Adipocyte (in vitro differentiated cells): ENCODE measurements around the gene AP2A1.

ENCODE experiments used
- DNase-seq: peaks from one replicate; pipeline ENCODE4 v3.0.0-alpha.2; 2015; ENCODE audit warnings: low read depth
- H3K27me3 ChIP-seq: replicated peaks from 2 replicates; pipeline ENCODE4 v1.7.0; 2013; ENCODE audit warnings: mild to moderate bottlenecking, low read length, moderate library complexity; ENCODE audit not compliant: control insufficient read depth, insufficient read depth
- H3K36me3 ChIP-seq: 2 replicates; pipeline ENCODE4 v1.7.0; 2013; ENCODE audit warnings: low read length, mild to moderate bottlenecking, moderate library complexity; ENCODE audit not compliant: control insufficient read depth, insufficient read depth, severe bottlenecking
- H3K4me1 ChIP-seq: 2 replicates; pipeline ENCODE4 v1.7.0; 2013; ENCODE audit warnings: mild to moderate bottlenecking, low read length, moderate library complexity; ENCODE audit not compliant: control insufficient read depth, insufficient read depth
- H3K4me3 ChIP-seq: 2 replicates; pipeline ENCODE4 v1.7.0; 2013; ENCODE audit warnings: mild to moderate bottlenecking, low read length, moderate library complexity
- H3K9ac ChIP-seq: 2 replicates; pipeline ENCODE4 v1.7.0; 2013; ENCODE audit warnings: mild to moderate bottlenecking, low read length, moderate library complexity
- H3K9me3 ChIP-seq: 2 replicates; pipeline ENCODE4 v1.7.0; 2013; ENCODE audit warnings: mild to moderate bottlenecking, low read length, moderate library complexity; ENCODE audit not compliant: control insufficient read depth

The AP2A1 gene

DNA sequence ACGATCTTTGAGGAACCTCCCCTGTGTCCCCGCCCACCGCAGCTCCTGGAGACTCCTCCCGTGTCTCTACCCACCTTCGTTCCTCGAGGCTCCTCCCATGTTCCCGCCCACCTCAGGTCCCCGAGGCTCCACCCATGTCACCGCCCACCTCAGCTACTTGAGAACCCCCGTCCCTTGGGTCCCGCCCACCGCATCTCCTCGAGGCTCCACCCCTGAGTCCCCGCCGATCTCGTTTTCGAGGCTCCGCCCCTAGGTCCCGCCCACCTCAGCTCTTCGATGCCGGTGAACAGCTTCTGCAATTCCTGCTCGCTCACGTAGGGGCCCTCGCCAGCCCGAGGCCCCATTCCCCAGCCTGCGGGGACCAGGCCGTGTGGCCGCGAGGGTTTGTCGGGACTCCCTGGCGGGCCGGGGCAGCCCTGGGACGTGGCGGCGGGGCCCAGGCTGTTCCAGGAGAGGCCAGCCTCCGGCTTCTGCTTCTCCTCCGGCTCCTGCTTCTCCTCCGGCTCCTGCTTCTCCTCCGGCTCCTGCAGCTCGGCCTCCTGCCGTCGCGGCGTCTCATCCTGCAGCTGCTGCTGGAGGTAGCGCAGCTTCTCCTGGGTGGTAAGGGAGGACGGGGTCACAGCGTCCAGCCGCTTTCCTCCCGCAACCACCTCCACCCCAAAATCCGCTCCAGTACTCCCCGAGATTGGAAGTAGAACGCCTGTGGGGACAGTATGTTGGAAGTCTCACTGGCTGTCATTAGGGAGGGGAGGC is 20.4 kb upstream of the AP2A1 start:
- peak; percentile 14 for DNase-seq
- no peaks in the 10 kb centered on the region for H3K36me3 ChIP-seq
- H3K9ac ChIP-seq: no peak overlapping the region
- peaks cover 8% of the 10 kb centered on the region for H3K4me1 ChIP-seq
- no peak overlapping the region for H3K4me3 ChIP-seq
- H3K27me3 ChIP-seq: no peaks in the 10 kb centered on the region
- H3K9me3 ChIP-seq: no peaks in the 10 kb centered on the region

DNA sequence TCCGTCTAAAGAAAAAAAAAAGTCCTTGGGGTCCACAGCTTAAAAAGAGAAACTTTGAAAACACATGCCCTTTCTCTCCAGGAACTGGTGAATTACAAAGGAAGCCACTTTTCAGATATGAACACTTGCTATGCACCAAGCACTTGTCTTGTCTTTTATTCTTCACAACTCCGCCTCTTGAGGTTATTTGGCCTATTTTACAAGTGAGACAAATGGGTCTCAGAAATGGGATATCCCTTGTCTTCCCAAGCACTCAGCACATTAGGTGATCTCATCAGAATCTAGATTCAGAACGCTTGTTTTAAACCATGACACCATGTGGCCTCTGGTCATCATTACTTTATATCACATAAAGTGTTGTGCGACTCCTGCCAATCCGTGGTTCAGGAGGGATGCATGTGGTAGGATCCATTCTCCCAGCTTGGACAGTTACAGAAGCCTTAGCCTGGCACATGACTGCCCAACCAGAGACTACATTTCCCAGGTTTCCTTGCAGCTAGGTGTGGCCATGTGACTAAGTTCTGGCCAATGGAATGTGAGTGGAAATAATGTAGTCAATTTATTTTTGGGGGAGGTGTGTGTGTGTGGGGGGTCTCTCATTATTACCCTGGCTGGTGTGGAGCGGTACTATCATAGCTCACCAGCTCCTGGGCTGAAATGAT is 17.6 kb upstream of the AP2A1 start:
- Histone ChIP-seq H3K9ac (no peak overlapping the region), H3K9me3 (no peaks in the 10 kb centered on the region), H3K36me3 (no peaks in the 10 kb centered on the region), H3K27me3 (no peaks in the 10 kb centered on the region), H3K4me3 (no peak overlapping the region), H3K4me1 (peaks cover 11% of the 10 kb centered on the region)
- DNase-seq: peak; percentile 29

DNA sequence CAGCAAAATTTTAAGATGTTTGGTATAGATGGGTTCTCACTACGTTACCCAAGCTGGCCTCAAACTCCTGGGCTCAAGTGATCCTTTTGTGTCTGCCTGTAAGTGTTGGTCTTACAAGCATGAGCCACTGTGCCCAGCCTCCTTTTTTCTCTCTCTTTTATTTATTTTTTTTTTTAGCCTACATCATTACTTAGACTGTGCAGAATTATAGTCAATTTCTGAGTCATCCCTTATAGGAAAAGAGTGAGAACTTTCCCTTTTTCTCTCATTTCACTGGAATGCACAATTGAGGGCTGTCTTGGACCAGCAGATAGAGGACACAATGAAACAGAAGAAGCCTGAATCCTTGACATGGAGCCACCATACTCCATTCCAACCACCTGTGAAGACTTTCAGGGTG is 17.0 kb upstream of the AP2A1 start:
- no peak overlapping the region for H3K4me3 ChIP-seq
- no peaks in the 10 kb centered on the region for H3K9me3 ChIP-seq
- H3K9ac ChIP-seq: no peak overlapping the region
- no peaks in the 10 kb centered on the region for H3K27me3 ChIP-seq
- H3K4me1 ChIP-seq: peaks cover 11% of the 10 kb centered on the region
- no peak for DNase-seq
- H3K36me3 ChIP-seq: no peaks in the 10 kb centered on the region

DNA sequence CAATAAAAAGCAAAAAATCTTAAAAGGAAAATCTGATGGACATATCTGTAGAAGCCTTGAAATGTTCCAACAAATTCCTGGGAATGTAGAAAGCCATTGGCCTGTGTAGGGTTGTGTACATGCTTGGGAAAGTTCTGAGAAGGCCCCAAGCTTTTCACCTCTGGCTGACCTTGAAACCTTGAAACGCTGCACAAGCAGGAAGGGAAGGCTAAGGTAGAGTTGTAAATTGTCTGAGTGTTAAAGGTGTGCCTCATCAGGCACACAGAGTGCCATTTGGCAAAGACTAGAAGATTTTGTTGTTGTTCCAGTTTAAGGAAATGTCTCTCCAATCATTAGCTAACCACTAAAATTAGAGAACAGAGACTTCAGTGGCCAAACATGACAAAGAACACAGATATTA is 14.1 kb upstream of the AP2A1 start:
- Histone ChIP-seq H3K4me1 (peaks cover 24% of the 10 kb centered on the region), H3K9me3 (peaks cover 7% of the 10 kb centered on the region), H3K36me3 (no peaks in the 10 kb centered on the region), H3K9ac (no peak overlapping the region), H3K27me3 (no peaks in the 10 kb centered on the region), H3K4me3 (no peak overlapping the region)
- no peak for DNase-seq

DNA sequence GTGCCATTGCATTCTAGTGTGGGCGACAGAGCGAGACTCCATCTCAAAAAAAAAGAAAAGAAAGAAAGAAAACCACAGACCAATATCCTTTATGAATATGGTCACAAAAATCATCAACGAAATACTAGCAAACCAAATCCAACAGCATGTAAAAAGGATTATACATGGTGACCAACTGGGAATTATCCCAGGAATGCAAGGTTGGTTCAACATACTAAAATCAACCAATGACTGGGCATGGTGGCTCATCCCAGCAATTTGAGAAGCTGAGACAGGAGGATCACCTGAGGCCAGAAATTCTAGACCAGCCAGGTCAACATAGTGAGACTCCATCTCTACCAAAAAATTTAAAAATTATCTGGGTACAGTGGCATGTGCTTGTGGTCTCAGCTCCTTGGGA is 10.8 kb upstream of the AP2A1 start:
- no peak for DNase-seq
- no peak overlapping the region for H3K4me3 ChIP-seq
- peaks cover 7% of the 10 kb centered on the region for H3K9me3 ChIP-seq
- no peaks in the 10 kb centered on the region for H3K27me3 ChIP-seq
- peaks cover 29% of the 10 kb centered on the region for H3K4me1 ChIP-seq
- peak overlapping the region; percentile 20 for H3K9ac ChIP-seq
- H3K36me3 ChIP-seq: no peaks in the 10 kb centered on the region

DNA sequence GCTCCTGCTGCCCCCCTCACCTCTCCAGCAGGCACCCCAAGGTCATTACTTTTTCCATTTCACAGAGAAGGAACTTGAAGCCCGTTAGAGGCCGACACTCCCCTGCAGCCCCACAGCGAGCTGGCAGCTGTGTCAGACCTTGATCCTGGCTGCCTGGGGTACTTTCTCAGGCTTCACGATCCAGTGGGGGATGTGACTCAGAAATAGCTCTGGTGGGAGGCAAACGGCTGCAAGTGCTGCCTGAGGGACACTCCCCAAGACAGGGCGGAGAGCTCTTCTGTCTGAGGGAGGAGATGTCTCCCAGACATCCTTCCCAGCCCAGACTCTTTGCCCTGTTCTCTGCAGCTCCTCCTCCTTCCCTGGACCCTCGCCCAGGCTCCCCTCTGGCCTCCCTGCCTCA is 8.5 kb upstream of the AP2A1 start:
- H3K9me3 ChIP-seq: peaks cover 7% of the 10 kb centered on the region
- H3K27me3 ChIP-seq: no peaks in the 10 kb centered on the region
- peaks cover 34% of the 10 kb centered on the region for H3K4me1 ChIP-seq
- H3K4me3 ChIP-seq: no peak overlapping the region
- peak; percentile 42 for DNase-seq
- H3K9ac ChIP-seq: peak overlapping the region; percentile 73
- H3K36me3 ChIP-seq: no peaks in the 10 kb centered on the region

DNA sequence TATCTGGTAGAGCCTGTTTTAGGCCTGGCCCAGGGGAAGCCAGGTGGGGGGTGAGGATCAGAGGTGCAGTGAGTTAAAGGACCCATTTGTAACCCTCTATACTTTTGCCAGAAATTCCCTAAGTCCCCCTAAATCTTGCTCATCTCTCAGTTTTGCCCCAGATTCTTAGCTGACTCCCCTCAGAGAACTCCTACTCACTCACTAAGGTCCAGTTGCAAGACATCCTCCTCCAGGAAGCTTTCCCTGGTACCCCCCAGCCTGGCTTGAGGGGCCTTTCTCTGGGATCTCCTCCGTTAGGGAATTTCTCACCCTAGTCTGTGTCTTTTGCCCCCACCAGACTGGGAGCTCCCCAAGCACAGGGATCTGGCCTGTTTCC is 5.6 kb upstream of the AP2A1 start:
- no peaks in the 10 kb centered on the region for H3K36me3 ChIP-seq
- DNase-seq: no peak
- H3K9me3 ChIP-seq: no peaks in the 10 kb centered on the region
- H3K4me1 ChIP-seq: peaks cover 44% of the 10 kb centered on the region
- no peaks in the 10 kb centered on the region for H3K27me3 ChIP-seq
- H3K4me3 ChIP-seq: peak overlapping the region; percentile 3
- peak overlapping the region; percentile 84 for H3K9ac ChIP-seq

DNA sequence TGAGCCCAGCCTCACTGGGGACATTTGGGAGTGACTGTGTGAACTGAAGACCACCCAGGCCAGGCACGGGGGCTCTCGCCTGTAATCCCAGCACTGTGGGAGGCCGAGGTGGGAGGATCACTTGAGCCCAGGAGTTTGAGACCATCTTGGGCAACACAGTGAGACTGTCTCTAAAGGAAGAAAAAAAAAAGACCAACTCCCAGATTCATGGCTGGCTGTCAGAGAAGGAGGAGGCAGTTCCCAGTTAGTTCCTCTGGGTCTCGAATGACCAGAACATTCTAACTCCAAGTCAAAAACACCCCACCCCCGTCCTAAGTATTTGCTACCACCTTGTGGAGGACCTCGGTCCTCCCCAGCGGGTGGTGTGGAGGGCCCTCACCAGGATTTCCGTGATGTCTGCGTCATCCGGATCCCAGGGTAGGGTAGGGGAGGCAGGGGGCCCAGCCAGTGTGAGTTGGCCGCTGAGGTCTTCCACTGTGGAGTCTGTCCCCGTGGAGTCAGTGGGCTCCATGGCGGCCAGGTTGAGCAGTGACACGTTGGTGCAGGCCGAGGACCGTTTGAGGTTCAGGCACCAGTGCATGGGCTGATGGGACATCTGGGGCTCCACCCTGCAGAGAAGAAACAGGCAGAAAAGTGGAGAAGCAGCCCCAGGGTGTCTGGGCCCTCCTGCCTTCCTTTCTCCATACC is 5.0 kb upstream of the AP2A1 start:
- H3K27me3 ChIP-seq: no peaks in the 10 kb centered on the region
- DNase-seq: no peak
- H3K9ac ChIP-seq: peak overlapping the region; percentile 84
- no peaks in the 10 kb centered on the region for H3K9me3 ChIP-seq
- H3K4me3 ChIP-seq: peak overlapping the region; percentile 3
- H3K36me3 ChIP-seq: no peaks in the 10 kb centered on the region
- peaks cover 40% of the 10 kb centered on the region for H3K4me1 ChIP-seq

DNA sequence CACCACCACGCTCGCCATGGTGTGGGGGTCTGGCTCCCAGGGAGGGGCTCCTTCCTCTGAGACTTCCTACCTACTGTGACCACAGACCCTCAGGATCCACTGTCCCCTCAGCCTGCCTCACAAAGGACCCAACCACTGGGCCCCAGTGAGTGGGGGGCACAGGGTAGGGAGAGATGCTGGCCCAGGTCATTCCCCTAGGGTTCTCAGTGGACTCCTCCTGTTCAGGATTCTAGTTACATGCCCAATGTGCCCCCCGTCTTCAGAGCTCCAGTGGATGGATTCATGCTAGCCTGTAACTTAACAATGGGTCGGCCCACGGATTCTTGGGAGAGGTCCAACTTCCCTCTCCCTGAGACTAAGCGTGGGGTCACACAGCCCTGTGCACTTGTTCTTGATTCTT is 3.6 kb upstream of the AP2A1 start, which contains the start of gene TSKS:
TSS of gene TSKS (minus strand) at position 77 of the 400 bp plus-strand sequence. CDS start at position 18, 59 bp downstream.
- Histone ChIP-seq H3K4me1 (peaks cover 36% of the 10 kb centered on the region), H3K27me3 (no peaks in the 10 kb centered on the region), H3K4me3 (no peak within 1 kb of the TSS), H3K9me3 (no peaks in the 10 kb centered on the region), H3K9ac (peak within 1 kb of the TSS; percentile 84), H3K36me3 (no peaks in the 10 kb centered on the region)
- DNase-seq: no peak

DNA sequence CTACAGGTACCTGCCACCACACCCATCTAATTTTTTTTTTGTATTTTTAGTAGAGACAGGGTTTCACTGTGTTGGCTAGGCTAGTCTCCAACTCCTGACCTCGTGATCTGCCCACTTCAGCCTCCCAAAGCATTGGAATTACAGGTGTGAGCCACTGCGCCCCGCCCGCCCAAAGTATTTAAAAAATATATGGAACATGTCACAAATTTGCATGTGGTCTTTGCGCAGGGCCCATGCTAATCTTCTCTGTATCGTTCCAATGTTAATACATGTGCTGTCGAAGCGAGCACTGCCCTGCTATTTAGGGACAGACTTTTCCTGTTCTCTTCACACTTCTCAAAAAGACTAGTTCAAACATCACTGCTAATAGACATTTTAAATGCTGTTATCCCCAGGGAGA is 2.5 kb upstream of the AP2A1 start:
- no peak for DNase-seq
- H3K27me3 ChIP-seq: no peaks in the 10 kb centered on the region
- no peak overlapping the region for H3K9ac ChIP-seq
- peaks cover 40% of the 10 kb centered on the region for H3K4me1 ChIP-seq
- no peaks in the 10 kb centered on the region for H3K36me3 ChIP-seq
- H3K4me3 ChIP-seq: no peak overlapping the region
- no peaks in the 10 kb centered on the region for H3K9me3 ChIP-seq
